Choroid plexus epithelial cell (primary cell): ENCODE results near the gene CD6.

Experiments used
- DNase-seq: peaks from one replicate; pipeline ENCODE4 v3.0.0-alpha.2; 2010; ENCODE audit warnings: low read depth
- H3K4me3 ChIP-seq: 2 replicates; pipeline ENCODE4 v1.5.1; 2011; ENCODE audit warnings: low read depth, mild to moderate bottlenecking, control low read depth, low read length, moderate library complexity
- CTCF ChIP-seq: conservative IDR thresholded peaks from 2 replicates; pipeline ENCODE4 v1.5.1; 2011; ENCODE audit warnings: low read depth, mild to moderate bottlenecking, control low read depth, inconsistent platforms, low read length, moderate library complexity

The CD6 gene

GRCh38 chr11:61066645-61067044 lies 95.2 kb downstream of the CD6 start:
- H3K4me3 ChIP-seq: no peak overlapping the region
- TF ChIP-seq CTCF: no peak
- DNase-seq: no peak

- H3K4me3 ChIP-seq: no peak overlapping the region
- DNase-seq: no peak
- no peak for TF ChIP-seq CTCF
Measured at GRCh38 chr11:61067782-61068446, 96.4 kb downstream of the CD6 start.

GRCh38 chr11:61068581-61068980 lies 97.1 kb downstream of the CD6 start:
- DNase-seq: no peak
- H3K4me3 ChIP-seq: no peak overlapping the region
- TF ChIP-seq CTCF: no peak

GRCh38 chr11:61069427-61069826 lies 97.9 kb downstream of the CD6 start:
- TF ChIP-seq CTCF: no peak
- DNase-seq: no peak
- H3K4me3 ChIP-seq: no peak overlapping the region
